ENCODE measurements around the gene RET. TPM values are rescaled to one million over a fixed set of nuclear protein-coding genes. Genes with fewer than 3 reads are reported as not detected.

RET gene
- total RNA-seq, 4 donors from 2014 or later, result 0.51 to 1.2 (median 0.62) TPM

DNA sequence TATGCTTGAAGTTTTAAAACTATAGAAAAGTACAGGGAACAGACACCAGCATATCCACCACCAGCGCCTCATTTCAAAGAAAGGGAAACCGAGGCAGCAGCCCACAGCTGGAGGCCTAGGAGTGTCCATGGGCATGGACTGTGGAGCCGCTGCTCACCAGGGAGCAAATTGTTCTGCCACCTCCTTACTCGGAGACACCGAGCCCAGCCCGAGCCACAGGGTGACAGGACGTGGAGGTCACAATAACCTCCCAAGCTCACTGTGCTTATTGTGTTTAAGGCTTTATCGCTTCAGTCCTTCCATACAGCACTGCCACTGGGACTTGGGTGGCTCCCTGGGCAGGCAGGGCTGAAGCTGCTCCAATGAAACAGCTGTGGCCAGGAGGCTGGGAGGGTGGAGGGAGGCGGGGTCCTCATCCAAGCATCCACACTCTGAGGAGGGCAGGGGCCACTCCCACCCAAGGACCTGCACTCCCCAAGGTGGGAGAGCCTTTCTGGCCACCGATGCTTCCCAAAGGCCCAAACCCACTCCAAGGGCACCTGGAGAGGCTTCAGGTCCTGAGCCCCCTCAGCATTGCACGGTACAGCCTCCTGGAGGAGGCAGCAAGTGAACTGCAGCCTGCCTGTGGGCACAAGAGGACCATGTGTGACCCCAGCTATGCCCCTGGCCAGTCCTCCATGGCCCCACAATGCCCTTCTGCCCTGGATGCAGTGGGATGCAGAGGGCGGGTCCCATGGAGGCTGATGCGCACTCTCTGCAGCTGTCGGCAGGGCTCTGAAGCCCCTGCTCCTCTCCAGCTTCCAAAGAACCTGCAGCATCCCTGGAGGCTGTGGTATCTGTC, 38.7 kb upstream of the RET start:
- intact Hi-C loops (cut with DNase I; ENCODE audit: low total_unique reads) (no loop called here), in situ Hi-C loops (cut with MboI; ENCODE audit: low sequenced_read_pairs in 4 of 4) (no loop called here)
- TF ChIP-seq POLR2A (IDR thresholded peaks at IDR 0.05), result no peak
- TF ChIP-seq, protein P1, sequence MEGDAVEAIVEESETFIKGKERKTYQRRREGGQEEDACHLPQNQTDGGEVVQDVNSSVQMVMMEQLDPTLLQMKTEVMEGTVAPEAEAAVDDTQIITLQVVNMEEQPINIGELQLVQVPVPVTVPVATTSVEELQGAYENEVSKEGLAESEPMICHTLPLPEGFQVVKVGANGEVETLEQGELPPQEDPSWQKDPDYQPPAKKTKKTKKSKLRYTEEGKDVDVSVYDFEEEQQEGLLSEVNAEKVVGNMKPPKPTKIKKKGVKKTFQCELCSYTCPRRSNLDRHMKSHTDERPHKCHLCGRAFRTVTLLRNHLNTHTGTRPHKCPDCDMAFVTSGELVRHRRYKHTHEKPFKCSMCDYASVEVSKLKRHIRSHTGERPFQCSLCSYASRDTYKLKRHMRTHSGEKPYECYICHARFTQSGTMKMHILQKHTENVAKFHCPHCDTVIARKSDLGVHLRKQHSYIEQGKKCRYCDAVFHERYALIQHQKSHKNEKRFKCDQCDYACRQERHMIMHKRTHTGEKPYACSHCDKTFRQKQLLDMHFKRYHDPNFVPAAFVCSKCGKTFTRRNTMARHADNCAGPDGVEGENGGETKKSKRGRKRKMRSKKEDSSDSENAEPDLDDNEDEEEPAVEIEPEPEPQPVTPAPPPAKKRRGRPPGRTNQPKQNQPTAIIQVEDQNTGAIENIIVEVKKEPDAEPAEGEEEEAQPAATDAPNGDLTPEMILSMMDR (IDR thresholded peaks at IDR 0.05 in 4 of 5, conservative IDR thresholded peaks at IDR 0.05 in 1 of 5), result no peak
- H3K4me1 ChIP-seq, result no peaks in the 10 kb centered on the region
- H3K4me3 ChIP-seq, result no peak overlapping the region
- H3K9me3 ChIP-seq, result no peaks in the 10 kb centered on the region
- DNase-seq, result peak in 1 of 2 donors; percentile 8
- H3K36me3 ChIP-seq, result no peaks in the 10 kb centered on the region
- no peak for ATAC-seq
- no peak overlapping the region for H3K27ac ChIP-seq
- no peaks in the 10 kb centered on the region for H3K27me3 ChIP-seq

DNA sequence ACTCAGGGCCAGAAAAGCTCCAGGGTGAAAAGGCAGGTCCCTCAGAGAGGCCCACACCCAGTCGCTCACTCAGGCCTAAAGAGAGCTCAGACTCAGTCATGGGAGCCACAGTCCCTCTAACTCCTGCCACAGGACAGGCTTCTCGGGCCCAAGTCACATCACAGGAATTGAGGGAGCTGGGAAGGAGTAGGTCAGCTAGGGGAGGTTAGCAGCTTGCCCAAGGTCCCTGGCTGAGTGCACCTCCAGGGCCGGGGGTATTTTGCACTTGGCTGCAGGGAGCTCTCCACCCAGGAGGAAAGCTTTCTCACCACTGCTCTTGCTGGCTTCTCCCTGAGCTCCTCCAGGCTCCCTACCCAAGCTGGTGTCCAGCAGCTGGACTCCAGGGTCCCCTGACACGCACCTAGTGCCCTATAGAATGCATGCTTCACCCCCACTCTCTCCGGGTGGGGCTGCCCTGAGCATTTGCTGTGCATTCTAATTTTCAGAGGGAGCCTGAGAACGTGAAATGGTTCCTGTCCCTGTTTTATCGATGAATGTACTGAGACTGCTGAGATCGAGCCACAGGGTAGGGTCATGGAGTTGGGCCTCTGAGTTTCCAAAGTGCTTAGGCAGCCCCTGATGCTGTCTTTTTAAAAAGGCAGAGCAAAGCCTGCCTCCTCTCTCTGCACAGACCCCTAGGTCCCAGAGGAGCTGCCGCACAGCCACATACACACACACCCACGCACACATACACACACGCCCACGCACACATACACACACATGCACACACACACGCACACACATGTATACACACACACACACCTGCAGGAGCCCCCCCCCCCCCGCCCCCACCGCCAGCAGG, 37.9 kb upstream of the RET start:
- H3K27me3 ChIP-seq, result no peaks in the 10 kb centered on the region
- H3K4me3 ChIP-seq, result no peak overlapping the region
- no peaks in the 10 kb centered on the region for H3K36me3 ChIP-seq
- H3K27ac ChIP-seq, result no peak overlapping the region
- TF ChIP-seq, protein P1 (IDR thresholded peaks at IDR 0.05 in 4 of 5, conservative IDR thresholded peaks at IDR 0.05 in 1 of 5), result no peak
- no peak for TF ChIP-seq POLR2A (IDR thresholded peaks at IDR 0.05)
- H3K4me1 ChIP-seq, result no peaks in the 10 kb centered on the region
- intact Hi-C loops (cut with DNase I; ENCODE audit: low total_unique reads), result no loop called here
- no peaks in the 10 kb centered on the region for H3K9me3 ChIP-seq
- in situ Hi-C loops (cut with MboI; ENCODE audit: low sequenced_read_pairs in 4 of 4), result no loop called here
- ATAC-seq (no peak), DNase-seq (no peak)

DNA sequence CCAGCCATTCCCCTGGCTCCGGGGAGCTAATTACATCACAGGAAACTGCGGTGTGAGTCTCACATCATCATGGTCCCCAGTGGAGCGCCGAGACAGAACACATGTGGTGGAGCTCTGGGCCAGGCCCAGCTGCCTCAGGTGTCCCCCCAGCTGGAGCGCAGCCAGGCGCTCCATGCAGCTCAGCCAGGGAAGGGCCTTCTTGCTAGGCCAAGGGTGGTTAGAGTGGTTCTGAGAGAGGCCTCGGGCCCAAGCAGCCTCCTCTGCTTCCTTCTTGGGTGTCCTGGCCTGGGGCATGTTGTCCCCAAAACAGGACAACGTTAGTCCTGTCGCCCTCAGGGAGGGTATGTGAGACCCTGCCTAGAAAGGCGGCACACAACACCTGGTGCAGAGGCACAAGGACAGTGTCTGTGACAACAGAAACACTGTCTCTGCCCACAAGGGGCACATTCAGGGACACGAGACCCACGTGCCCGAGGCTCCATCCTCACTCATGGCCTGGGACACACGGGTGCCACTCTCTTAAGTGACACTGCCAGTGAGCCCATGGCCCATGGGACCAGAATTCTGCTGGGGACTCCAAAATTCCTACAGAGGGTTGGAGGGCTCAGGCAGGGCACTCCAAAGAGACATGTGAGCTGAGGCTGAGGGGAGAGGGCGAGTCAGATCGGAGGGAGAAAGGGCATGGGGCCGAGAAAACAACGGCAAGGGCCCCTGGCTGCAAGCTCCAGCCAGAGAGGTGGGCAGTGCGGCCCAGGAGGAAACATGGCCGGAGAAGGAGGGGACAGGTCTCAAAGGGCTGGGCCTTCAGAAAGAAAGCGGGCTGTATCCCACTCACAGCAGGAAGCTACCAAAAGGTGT, 37.0 kb upstream of the RET start:
- in situ Hi-C loops (cut with MboI; ENCODE audit: low sequenced_read_pairs in 4 of 4), result no loop called here
- no peak for TF ChIP-seq POLR2A (IDR thresholded peaks at IDR 0.05)
- TF ChIP-seq, protein P1 (IDR thresholded peaks at IDR 0.05 in 4 of 5, conservative IDR thresholded peaks at IDR 0.05 in 1 of 5), result no peak
- DNase-seq, result peak in 1 of 2 donors; percentile 11
- no peaks in the 10 kb centered on the region for H3K4me1 ChIP-seq
- no peaks in the 10 kb centered on the region for H3K9me3 ChIP-seq
- no peaks in the 10 kb centered on the region for H3K36me3 ChIP-seq
- intact Hi-C loops (cut with DNase I; ENCODE audit: low total_unique reads), result no loop called here
- H3K27me3 ChIP-seq, result no peaks in the 10 kb centered on the region
- no peak overlapping the region for H3K4me3 ChIP-seq
- no peak for ATAC-seq
- no peak overlapping the region for H3K27ac ChIP-seq

DNA sequence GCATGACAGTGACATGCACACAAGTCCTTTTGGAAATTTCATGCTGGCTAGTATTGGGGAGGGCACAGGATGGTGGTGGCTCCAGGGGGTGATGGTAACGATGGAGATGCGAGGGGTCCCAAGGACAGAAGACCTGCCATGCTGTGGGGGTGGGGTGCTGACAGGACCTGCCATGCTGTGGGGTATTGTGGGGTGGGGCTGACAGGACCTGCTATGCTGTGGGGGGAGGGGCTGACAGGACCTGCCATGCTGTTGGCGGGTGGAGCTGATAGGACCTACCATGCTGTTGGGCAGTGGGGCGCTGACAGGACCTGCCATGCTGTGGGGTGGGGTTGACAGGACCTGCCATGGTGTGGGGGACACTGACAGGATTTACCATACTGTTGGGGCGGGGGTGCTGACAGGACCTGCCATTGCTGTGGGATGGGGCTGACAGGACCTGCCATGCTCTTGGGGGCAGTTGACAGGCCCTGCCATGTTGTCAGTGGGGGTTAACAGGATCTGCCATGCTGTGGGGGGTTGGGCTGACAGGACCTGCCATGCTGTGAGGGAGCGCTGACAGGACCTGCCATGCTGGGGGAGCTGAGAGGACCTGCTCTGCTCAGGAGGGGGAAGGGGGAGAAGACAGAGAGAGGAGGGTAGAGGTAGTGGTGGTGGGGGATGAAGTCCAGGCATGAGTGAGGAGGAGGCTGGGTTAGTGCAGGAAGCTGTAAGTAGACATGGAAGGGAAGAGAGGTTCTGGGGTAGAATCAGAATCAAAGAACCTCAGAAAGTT, 36.2 kb upstream of the RET start:
- no peak overlapping the region for H3K27ac ChIP-seq
- in situ Hi-C loops (cut with MboI; ENCODE audit: low sequenced_read_pairs in 4 of 4) (no loop called here), intact Hi-C loops (cut with DNase I; ENCODE audit: low total_unique reads) (no loop called here)
- no peaks in the 10 kb centered on the region for H3K9me3 ChIP-seq
- no peak overlapping the region for H3K4me3 ChIP-seq
- no peaks in the 10 kb centered on the region for H3K27me3 ChIP-seq
- no peaks in the 10 kb centered on the region for H3K36me3 ChIP-seq
- no peaks in the 10 kb centered on the region for H3K4me1 ChIP-seq
- DNase-seq (peak in 1 of 2 donors; percentile 8), ATAC-seq (no peak)
- no peak for TF ChIP-seq POLR2A (IDR thresholded peaks at IDR 0.05)
- TF ChIP-seq, protein P1 (IDR thresholded peaks at IDR 0.05 in 4 of 5, conservative IDR thresholded peaks at IDR 0.05 in 1 of 5), result no peak
